Heart left ventricle (tissue), 16 donors: ENCODE results near the gene TCAF1. TPM values are rescaled to one million over a fixed set of nuclear protein-coding genes. Genes with fewer than 3 reads are reported as not detected.

Experiments
- ATAC-seq, 4 donors: fragments of 200-7000 bp; cut with Tn5 transposase; one replicate each; pipeline ENCODE4 v1.9.1; 2020 to 2022; ENCODE audit warnings: moderate library complexity in 4 of 4, mild to moderate bottlenecking in 3 of 4, moderate number of reproducible peaks in 1 of 4
- DNase-seq, 5 donors: peaks; one replicate each; pipeline ENCODE4 v3.0.0-alpha.2; 2020
- H3K27ac ChIP-seq, 12 donors: fragments of 200-600 bp; sonication (generic) in 4 of 12; one replicate each; pipeline versions ENCODE4 v1.5.0 to v1.8.0; 2016 to 2022; ENCODE audit warnings: mild to moderate bottlenecking in 2 of 12
- H3K27me3 ChIP-seq, 9 donors: fragments of 200-600 bp; sonication (generic) in 2 of 9; one replicate each; pipeline versions ENCODE4 v1.5.1 to v1.8.0; 2016 to 2022; ENCODE audit warnings: mild to moderate bottlenecking in 3 of 9
- H3K36me3 ChIP-seq, 9 donors: fragments of 200-600 bp; sonication (generic) in 2 of 9; one replicate each; pipeline versions ENCODE4 v1.5.0 to v1.8.0; 2018 to 2022; ENCODE audit warnings: mild to moderate bottlenecking in 2 of 9
- H3K4me1 ChIP-seq, 12 donors: fragments of 200-600 bp; sonication (generic) in 4 of 12; one replicate each; pipeline versions ENCODE4 v1.5.0 to v1.8.0; 2016 to 2022; ENCODE audit warnings: mild to moderate bottlenecking in 3 of 12
- H3K4me3 ChIP-seq, 12 donors: fragments of 200-600 bp; sonication (generic) in 4 of 12; one replicate each; pipeline versions ENCODE4 v1.5.0 to v1.8.0; 2017 to 2022; ENCODE audit warnings: mild to moderate bottlenecking in 9 of 12, moderate library complexity in 4 of 12
- H3K9me3 ChIP-seq, 12 donors: fragments of 200-600 bp; sonication (generic) in 4 of 12; one replicate each; pipeline versions ENCODE4 v1.5.0 to v1.8.0; 2016 to 2022; ENCODE audit warnings: mild to moderate bottlenecking in 1 of 12
- POLR2A ChIP-seq, 2 donors: fragments of 450-650 bp; IDR thresholded peaks; one replicate each; pipeline ENCODE4 v1.6.1; 2017; ENCODE audit warnings: antibody characterized with exemption in 2 of 2, mild to moderate bottlenecking in 2 of 2, moderate library complexity in 2 of 2
- WGBS, 4 donors: extraction: QIAGEN DNeasy Blood & Tissue Kit in 2 of 4; methylation state at CpG; one replicate each; pipeline versions ENCODE4 v1.1.5 to v1.1.7; 2013 to 2018; 5-methylcytosine and 5-hydroxymethylcytosine counted together
- intact Hi-C, 10 donors: fragments of 100-400 bp; cut with DNase I; formaldehyde crosslinking; loops; one replicate each; pipeline versions ENCODE4 v1.11.1 to v1.14.2; 2022
- polyA plus RNA-seq, 2 donors: library from polyadenylated mRNA; stranded (reverse); fragments of 200-250 nt; gene quantifications; one replicate each; pipeline ENCODE4 v1.2.3, GENCODE V29; 2013
- total RNA-seq, 9 donors: library from RNA; depleted of rRNA in 2 of 9; stranded (reverse); fragments of >200 nt in 2 of 9; fragmentation: NEBNext Ultra II Directional in 3 of 9; extraction: Animal tissue kit (Norgen Biotek cat#: 25700) in 3 of 9; gene quantifications; one replicate each; pipeline versions ENCODE4 v1.1.0 to v1.2.4, GENCODE V29; 2016 to 2023
- TF ChIP-seq, protein P1 (sequence below), 12 donors: fragments of 200-600 bp; sonication (generic) in 4 of 12; IDR thresholded peaks; one replicate each; pipeline versions ENCODE4 v1.5.0 to v1.8.0; 2018 to 2022; ENCODE audit warnings: antibody characterized with exemption in 12 of 12, mild to moderate bottlenecking in 5 of 12
- donor health status: ischemic (EF 13 %, LVEDD 7.1; RV severe dilation, severe dysfunction).
- donor health status: healthy with polysubstance abuse.
- donor health status: DM: no; HTN: yes; CAD: no.
- donor health status: DM: no; HTN: no; CAD: no.
- donor health status: ischemic (EF 25% LVEDD 6.9; RV normal size, moderate dysfunction).
- donor health status: ischemic (EF 25% LVEDD 5.7; RV mildly dilated, moderate dysfunction).
- donor health status: healthy.
- donor health status: DM: yes; HTN: yes; CAD: no.
- donor health status: ischemic (EF 35%, LVEDD 5.7; RV mildly dilated, moderate dysfunction).
- donor health status: nonischemic (EF 11% LVEDD 7.7; RV severe dilation, severe dysfunction).
- donor health status: DM: yes; HTN: yes; CAD: no.
- donor health status: PGD.
- donor health status: ischemic (EF 29% LVEDD 5.4; RV normal size, mild dysfunction).
- donor health status: nonischemic (EF 23%, LVEDD 6.1; RV moderate dilation, normal function).

TCAF1 gene
- total and polyA plus RNA-seq, 11 donors, result 16.9 to 71.1 (median 55.5) TPM

DNA sequence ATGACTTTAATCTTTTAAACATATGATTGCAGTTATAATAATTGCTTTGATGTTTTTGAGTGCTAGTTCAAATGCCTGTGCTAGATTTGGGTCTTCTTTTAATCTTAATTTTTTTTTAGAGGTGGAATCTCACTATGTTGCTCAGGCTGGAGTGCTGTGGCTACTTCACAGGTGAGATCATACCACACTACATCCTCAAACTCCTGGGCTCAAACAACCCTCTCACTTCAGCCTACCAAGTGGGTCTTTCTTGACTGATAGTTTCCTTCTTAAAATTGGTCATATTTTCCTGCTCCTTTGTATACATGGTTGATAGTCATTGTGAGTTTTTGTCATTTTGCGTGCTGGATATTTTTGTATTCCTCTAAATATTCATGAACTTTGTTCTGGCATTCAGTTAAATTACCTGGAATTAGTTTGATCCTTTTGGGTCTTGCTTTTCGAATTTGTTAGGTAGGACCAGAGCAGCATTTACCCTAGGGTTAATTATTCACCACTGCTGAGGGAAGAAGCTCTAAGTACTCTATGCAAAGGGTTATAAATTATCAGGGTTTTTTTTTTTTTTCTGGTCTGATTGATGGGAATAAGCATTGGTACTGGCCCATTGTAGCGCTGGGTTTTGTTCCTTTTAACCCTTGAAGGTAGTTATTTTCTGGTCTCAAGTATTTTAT is 12.1 kb upstream of the TCAF1 start:
- no peak overlapping the region for H3K27ac ChIP-seq
- H3K9me3 ChIP-seq, result no peaks in the 10 kb centered on the region
- TF ChIP-seq, protein P1, sequence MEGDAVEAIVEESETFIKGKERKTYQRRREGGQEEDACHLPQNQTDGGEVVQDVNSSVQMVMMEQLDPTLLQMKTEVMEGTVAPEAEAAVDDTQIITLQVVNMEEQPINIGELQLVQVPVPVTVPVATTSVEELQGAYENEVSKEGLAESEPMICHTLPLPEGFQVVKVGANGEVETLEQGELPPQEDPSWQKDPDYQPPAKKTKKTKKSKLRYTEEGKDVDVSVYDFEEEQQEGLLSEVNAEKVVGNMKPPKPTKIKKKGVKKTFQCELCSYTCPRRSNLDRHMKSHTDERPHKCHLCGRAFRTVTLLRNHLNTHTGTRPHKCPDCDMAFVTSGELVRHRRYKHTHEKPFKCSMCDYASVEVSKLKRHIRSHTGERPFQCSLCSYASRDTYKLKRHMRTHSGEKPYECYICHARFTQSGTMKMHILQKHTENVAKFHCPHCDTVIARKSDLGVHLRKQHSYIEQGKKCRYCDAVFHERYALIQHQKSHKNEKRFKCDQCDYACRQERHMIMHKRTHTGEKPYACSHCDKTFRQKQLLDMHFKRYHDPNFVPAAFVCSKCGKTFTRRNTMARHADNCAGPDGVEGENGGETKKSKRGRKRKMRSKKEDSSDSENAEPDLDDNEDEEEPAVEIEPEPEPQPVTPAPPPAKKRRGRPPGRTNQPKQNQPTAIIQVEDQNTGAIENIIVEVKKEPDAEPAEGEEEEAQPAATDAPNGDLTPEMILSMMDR (IDR thresholded peaks at IDR 0.05), result no peak
- TF ChIP-seq POLR2A (IDR thresholded peaks at IDR 0.05), result no peak
- no peaks in the 10 kb centered on the region for H3K36me3 ChIP-seq
- no peak for ATAC-seq
- 87 to 97% (median 92%) methylated on average over 3 of the region's 3 CpGs for WGBS, 4 donors
- H3K4me3 ChIP-seq, result no peak overlapping the region
- H3K4me1 ChIP-seq, result no peaks in the 10 kb centered on the region
- DNase-seq, result no peak
- intact Hi-C loops, result no loop called here
- no peaks in the 10 kb centered on the region for H3K27me3 ChIP-seq

DNA sequence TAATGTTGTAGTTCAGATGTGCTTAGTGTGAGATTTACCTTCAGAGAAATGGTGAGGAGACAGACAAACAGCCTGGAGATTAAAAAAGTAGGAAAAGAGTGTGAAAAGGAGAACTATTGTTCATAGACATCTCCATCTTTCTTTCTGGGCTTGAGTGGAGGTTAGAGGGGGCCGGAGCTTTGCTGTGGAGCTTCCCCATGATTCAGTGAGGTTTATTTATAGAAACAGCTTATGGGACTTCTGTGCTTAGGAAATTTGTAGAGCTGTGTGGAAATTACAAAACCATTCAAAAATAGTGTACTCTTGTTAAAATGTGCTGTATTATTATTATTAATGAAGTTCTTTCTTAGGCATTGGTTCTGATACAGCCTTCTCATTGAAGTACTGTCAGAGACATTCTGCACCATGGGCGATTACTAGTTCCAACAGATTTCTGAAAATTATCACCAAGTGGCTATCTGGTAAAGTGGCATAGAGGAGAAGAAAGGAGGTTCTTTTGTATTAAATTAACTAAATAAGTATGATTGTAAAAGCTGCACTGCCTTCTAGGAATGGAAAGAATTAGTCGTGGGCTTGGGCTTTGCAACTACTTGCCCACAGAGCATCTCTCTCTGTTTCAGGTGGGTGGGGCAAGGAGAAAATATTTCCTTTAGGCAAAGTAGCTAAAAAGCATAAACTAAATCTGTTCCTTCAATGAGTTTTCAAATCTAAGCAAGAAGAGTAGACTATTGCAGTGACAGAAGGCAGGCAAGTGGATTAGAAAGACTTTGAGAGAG is 8.7 kb upstream of the TCAF1 start:
- peaks cover 0 to 4% (median 0%) of the 10 kb centered on the region in 12 donors for H3K4me1 ChIP-seq
- DNase-seq (no peak), ATAC-seq (no peak)
- no peak overlapping the region for H3K4me3 ChIP-seq
- 64 to 77% (median 72%) methylated on average over 3 of the region's 3 CpGs for WGBS, 4 donors
- no peaks in the 10 kb centered on the region for H3K36me3 ChIP-seq
- no peaks in the 10 kb centered on the region for H3K27me3 ChIP-seq
- TF ChIP-seq, protein P1 (IDR thresholded peaks at IDR 0.05), result no peak
- TF ChIP-seq POLR2A (IDR thresholded peaks at IDR 0.05), result no peak
- intact Hi-C loops, result no loop called here
- no peaks in the 10 kb centered on the region for H3K9me3 ChIP-seq
- no peak overlapping the region for H3K27ac ChIP-seq

DNA sequence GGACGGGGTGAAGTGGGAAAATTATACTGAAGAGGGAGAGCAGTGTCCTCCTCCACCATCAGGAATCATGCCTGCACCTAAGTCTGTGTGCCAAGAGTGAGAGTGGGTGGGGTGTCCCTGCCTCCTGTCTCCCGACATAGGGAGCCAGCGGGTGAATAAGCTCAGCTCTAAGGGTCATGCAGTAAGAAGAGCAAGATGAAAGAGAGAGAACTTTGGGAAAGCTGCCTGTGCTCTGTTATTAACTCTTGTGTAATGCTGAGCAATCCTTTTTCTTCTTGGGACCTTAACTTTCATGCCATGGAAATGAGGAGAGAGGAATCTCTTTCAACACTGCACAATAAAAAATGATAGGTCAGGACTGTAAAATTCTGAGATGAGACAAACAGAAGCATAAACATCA is 7.9 kb upstream of the TCAF1 start:
- no peak for ATAC-seq
- Histone ChIP-seq H3K27me3 (no peaks in the 10 kb centered on the region), H3K27ac (no peak overlapping the region), H3K4me3 (no peak overlapping the region), H3K36me3 (no peaks in the 10 kb centered on the region), H3K4me1 (peaks cover 0 to 11% (median 0%) of the 10 kb centered on the region in 12 donors), H3K9me3 (no peaks in the 10 kb centered on the region)
- TF ChIP-seq POLR2A (IDR thresholded peaks at IDR 0.05), result no peak
- TF ChIP-seq, protein P1 (IDR thresholded peaks at IDR 0.05), result no peak
- 57 to 86% (median 69%) methylated on average over 3 of the region's 3 CpGs for WGBS, 4 donors
- intact Hi-C loops, result loop anchor here in 3 of 10 donors (10.0 kb wide), 2 partner anchors 115 to 525 kb away; partner anchors contain the start of gene ZYX (in 1 of the 3)
- no peak for DNase-seq

DNA sequence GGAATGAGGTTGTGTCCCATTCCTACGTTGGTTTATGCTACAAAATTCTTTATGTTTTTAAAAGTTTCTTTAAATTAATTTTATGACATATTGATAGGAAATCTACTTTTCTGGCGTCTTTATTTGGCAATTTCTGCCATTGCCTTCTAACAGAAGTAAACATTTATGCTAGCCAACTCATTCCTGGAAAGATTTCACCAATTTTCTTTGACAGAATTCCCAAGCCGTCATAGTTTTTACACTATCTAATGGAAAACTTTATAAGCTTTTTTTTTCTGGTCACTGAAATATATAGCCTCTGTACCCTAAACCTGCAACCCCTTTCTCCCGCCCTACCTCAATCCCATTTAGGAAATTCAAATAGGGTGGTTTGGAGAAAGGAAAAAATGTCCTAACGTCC is 6.1 kb upstream of the TCAF1 start:
- no peaks in the 10 kb centered on the region for H3K27me3 ChIP-seq
- H3K27ac ChIP-seq, result no peak overlapping the region
- H3K4me1 ChIP-seq, result peaks cover 0 to 19% (median 2%) of the 10 kb centered on the region in 12 donors
- no peaks in the 10 kb centered on the region for H3K36me3 ChIP-seq
- ATAC-seq (no peak), DNase-seq (no peak)
- intact Hi-C loops, result loop anchor here in 3 of 10 donors (10.0 kb wide), 2 partner anchors 117 to 523 kb away; partner anchors contain the start of gene ZYX (in 1 of the 3)
- no peaks in the 10 kb centered on the region for H3K9me3 ChIP-seq
- WGBS, 4 donors, result 75 to 77% (median 76%) methylated on average over 5 of the region's 5 CpGs
- H3K4me3 ChIP-seq, result no peak overlapping the region
- TF ChIP-seq, protein P1 (IDR thresholded peaks at IDR 0.05), result no peak
- TF ChIP-seq POLR2A (IDR thresholded peaks at IDR 0.05), result no peak
